Adrenal gland (tissue), 12 donors: ENCODE data around the gene ZNF622. TPM values are rescaled to one million over a fixed set of nuclear protein-coding genes. Genes with fewer than 3 reads are reported as not detected.
"Not testable (repeated sequence)": the region's sequence is repeated elsewhere in the genome, so short reads cannot be mapped to it uniquely, and the experiment has no call there.

Experiments
- DNase-seq, 7 donors: peaks; one replicate each; pipeline ENCODE4 v3.0.0-alpha.2; 2019 to 2020
- H3K27ac ChIP-seq, 5 donors: fragments of 200-600 bp; sonication (generic) in 4 of 5; 1 replicate in 3 of 5; 2 replicates in 2 of 5; pipeline versions ENCODE4 v1.5.1 to v1.8.0; 2016 to 2020; ENCODE audit warnings: mild to moderate bottlenecking in 1 of 5
- H3K27me3 ChIP-seq: fragments of 200-600 bp; 2 replicates; pipeline ENCODE4 v1.8.0; 2021
- H3K36me3 ChIP-seq, 2 donors: fragments of 200-600 bp; replicated peaks in 1 of 2; 1 replicate in 1 of 2; 2 replicates in 1 of 2; pipeline versions ENCODE4 v1.5.1 to v1.8.0; 2018 to 2022
- H3K4me1 ChIP-seq, 2 donors: fragments of 200-600 bp; replicated peaks in 1 of 2; 1 replicate in 1 of 2; 2 replicates in 1 of 2; pipeline versions ENCODE4 v1.5.1 to v1.8.0; 2018 to 2021
- H3K4me3 ChIP-seq, 4 donors: fragments of 200-600 bp; sonication (generic) in 3 of 4; one replicate each; pipeline ENCODE4 v1.5.1; 2016 to 2018
- H3K9me3 ChIP-seq, 3 donors: fragments of 200-600 bp; sonication (generic) in 1 of 3; replicated peaks in 1 of 3; 1 replicate in 2 of 3; 2 replicates in 1 of 3; pipeline versions ENCODE4 v1.5.1 to v1.8.0; 2016 to 2021
- POLR2A ChIP-seq, 2 donors: fragments of 450-650 bp; IDR thresholded peaks; one replicate each; pipeline ENCODE4 v1.6.1; 2017; ENCODE audit warnings: antibody characterized with exemption in 2 of 2, mild to moderate bottlenecking in 2 of 2, moderate library complexity in 1 of 2
- WGBS, 4 donors: extraction: QIAGEN DNeasy Blood & Tissue Kit in 2 of 4; methylation state at CpG; one replicate each; pipeline versions ENCODE4 v1.1.5 to v1.1.7; 2013 to 2017; 5-methylcytosine and 5-hydroxymethylcytosine counted together
- intact Hi-C, 2 donors: fragments of 100-400 bp; cut with DNase I; formaldehyde crosslinking; loops; one replicate each; pipeline versions ENCODE4 v1.14.1 to v1.15.0; 2022 to 2023
- polyA plus RNA-seq, 3 donors: library from polyadenylated mRNA; stranded (reverse); fragments of 200-250 nt in 2 of 3; fragments of 350-450 nt in 1 of 3; fragmentation: Illumina TruSeq in 1 of 3; extraction: RNeasy Lipid Tissue Mini Kit (QIAGEN cat#74804) in 1 of 3; gene quantifications; one replicate each; pipeline ENCODE4 v1.2.3, GENCODE V29; 2013 to 2014
- total RNA-seq, 9 donors: library from RNA; depleted of rRNA in 4 of 9; stranded (reverse); fragments of >200 nt in 4 of 9; fragments of 120-200 nt in 1 of 9; fragmentation: NEBNext Ultra II Directional in 1 of 9; extraction: Animal tissue kit (Norgen Biotek cat#: 25700) in 1 of 9; gene quantifications; one replicate each; pipeline versions ENCODE4 v1.1.0 to v1.2.4, GENCODE V29; 2013 to 2023
- TF ChIP-seq, protein P1 (sequence below), 6 experiments: fragments of 450-650 bp in 4 of 6; fragments of 200-600 bp in 2 of 6; sonication (generic) in 1 of 6; IDR thresholded peaks; 1 replicate in 5 of 6; 2 replicates in 1 of 6; pipeline versions ENCODE4 v1.5.1 to v1.8.0; 2016 to 2021; ENCODE audit warnings: antibody characterized with exemption in 6 of 6, mild to moderate bottlenecking in 2 of 6, moderate library complexity in 1 of 6
- donor health status: healthy with polysubstance abuse.
- donor health status: Bipolar disorder and iron deficiency.
- donor health status: DM: yes; HTN: yes; CAD: no.
- donor health status: DM: no; HTN: no; CAD: no.
- donor health status: DM: no; HTN: no; CAD: no.
- donor health status: DM: yes; HTN: yes; CAD: no.

The ZNF622 gene
- total and polyA plus RNA-seq, 12 donors = 9.2 to 41.3 (median 21.8) TPM

DNA sequence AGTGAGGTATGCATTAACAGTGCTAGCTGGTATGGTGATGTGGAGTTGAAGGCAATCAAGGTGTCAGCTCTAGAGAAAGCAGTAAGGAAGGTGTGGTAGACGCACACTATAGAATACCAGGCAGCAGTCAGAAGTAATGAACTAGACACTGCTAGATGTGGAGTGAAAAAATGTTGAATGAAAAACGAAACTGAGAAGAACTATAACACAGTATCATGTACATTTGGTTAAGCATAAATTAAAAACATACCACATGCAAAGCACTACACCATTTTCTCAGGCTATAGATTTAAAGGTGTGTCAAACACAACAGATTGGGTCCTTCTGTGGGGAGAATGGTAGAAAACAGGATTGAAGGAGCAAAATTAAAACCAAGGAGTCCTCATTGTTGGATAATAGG lies 15.4 kb downstream of the ZNF622 start:
- DNase-seq = no peak
- Histone ChIP-seq H3K4me1 (peaks cover 0 to 5% of the 10 kb centered on the region in 2 donors), H3K27ac (no peak overlapping the region), H3K36me3 (peaks cover 0 to 59% of the 10 kb centered on the region in 2 donors), H3K9me3 (no peaks in the 10 kb centered on the region), H3K4me3 (no peak overlapping the region), H3K27me3 (no peaks in the 10 kb centered on the region)
- intact Hi-C loops = no loop called here
- no peak for TF ChIP-seq POLR2A (IDR thresholded peaks at IDR 0.05)
- TF ChIP-seq, protein P1, sequence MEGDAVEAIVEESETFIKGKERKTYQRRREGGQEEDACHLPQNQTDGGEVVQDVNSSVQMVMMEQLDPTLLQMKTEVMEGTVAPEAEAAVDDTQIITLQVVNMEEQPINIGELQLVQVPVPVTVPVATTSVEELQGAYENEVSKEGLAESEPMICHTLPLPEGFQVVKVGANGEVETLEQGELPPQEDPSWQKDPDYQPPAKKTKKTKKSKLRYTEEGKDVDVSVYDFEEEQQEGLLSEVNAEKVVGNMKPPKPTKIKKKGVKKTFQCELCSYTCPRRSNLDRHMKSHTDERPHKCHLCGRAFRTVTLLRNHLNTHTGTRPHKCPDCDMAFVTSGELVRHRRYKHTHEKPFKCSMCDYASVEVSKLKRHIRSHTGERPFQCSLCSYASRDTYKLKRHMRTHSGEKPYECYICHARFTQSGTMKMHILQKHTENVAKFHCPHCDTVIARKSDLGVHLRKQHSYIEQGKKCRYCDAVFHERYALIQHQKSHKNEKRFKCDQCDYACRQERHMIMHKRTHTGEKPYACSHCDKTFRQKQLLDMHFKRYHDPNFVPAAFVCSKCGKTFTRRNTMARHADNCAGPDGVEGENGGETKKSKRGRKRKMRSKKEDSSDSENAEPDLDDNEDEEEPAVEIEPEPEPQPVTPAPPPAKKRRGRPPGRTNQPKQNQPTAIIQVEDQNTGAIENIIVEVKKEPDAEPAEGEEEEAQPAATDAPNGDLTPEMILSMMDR (IDR thresholded peaks at IDR 0.05) = no peak
- 80 to 95% (median 87%) methylated on average over 2 of the region's 2 CpGs for WGBS, 4 donors

DNA sequence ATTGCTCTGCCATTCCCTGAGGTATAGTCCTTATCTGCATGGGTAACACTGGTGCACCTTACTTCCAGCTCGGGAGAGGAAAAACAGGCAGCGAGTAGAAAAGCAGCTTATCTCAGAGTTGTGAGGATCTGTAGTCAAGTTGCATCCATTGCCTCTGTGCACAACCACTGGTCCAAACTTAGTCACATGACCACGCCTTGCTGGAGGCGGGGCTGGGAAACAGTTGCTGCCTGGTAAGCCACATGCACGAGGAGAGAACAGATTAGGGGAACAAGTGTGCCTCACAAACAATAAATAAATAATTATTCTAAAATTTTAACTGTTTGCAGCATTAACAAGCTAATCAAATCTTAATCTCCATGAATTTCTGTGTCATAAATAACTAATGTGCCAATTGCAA lies 18.6 kb downstream of the ZNF622 start:
- no peak for DNase-seq
- H3K36me3 ChIP-seq = peaks cover 0 to 39% of the 10 kb centered on the region in 2 donors
- WGBS, 4 donors = 89 to 94% (median 91%) methylated on average over 5 of the region's 5 CpGs
- no peak overlapping the region for H3K4me3 ChIP-seq
- H3K27ac ChIP-seq = no peak overlapping the region
- TF ChIP-seq POLR2A (IDR thresholded peaks at IDR 0.05) = no peak
- TF ChIP-seq, protein P1 (IDR thresholded peaks at IDR 0.05) = no peak
- no peaks in the 10 kb centered on the region for H3K4me1 ChIP-seq
- no peaks in the 10 kb centered on the region for H3K9me3 ChIP-seq
- H3K27me3 ChIP-seq = no peaks in the 10 kb centered on the region
- intact Hi-C loops = no loop called here

DNA sequence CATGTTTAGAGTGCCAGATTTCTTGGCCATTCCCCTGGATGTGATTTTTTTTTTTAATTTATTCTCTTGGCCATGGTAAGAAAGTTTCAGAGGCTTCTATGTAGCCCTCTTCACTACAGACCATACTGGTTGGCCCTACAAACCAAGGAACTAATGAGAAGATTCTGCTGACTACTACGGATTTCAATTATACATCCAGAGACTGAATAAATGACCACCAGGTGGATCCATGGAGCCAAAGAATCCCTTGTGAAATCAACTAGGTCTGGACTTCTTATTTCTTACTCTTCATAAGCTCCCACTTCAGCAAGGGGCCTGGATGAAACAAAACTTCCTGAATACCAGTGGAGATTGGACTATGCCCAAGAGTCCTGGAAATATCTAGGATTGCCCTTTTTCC lies 27.6 kb downstream of the ZNF622 start:
- H3K9me3 ChIP-seq = no peaks in the 10 kb centered on the region
- TF ChIP-seq POLR2A (IDR thresholded peaks at IDR 0.05) = no peak
- WGBS, 4 donors = 62 to 79% (median 68%) methylated on average over 1 of the region's 1 CpG

DNA sequence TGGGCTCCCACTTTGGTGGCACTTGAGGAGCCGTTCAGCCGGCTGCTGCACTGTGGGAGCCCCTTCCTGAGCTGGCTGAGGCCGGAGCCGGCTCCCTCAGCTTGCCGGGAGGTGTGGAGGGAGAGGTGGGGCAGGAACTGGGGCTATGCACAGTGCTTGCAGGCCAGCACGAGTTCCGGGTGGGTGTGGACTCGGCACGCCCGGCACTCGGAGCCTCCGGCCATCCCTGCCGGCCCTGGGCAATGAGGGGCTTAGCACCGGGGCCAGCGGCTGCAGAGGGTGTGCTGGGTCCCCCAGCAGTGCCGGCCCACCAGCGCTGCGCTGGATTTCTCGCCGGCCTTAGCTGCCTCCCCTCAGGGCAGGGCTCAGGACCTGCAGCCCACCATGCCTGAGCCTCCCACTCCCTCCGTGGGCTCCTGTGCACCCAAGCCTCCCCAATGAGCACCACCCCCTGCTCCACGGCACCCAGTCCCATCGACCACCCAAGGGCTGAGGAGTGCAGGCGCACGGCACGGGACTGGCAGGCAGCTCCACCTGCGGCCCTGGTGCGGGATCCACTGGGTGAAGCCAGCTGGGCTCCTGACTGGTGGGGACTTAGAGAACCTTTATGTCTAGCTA lies 29.4 kb downstream of the ZNF622 start:
- H3K36me3 ChIP-seq, intact Hi-C loops, H3K4me3 ChIP-seq, H3K27ac ChIP-seq, H3K4me1 ChIP-seq, H3K9me3 ChIP-seq, H3K27me3 ChIP-seq, DNase-seq: not testable (repeated sequence)
- 80 to 94% (median 90%) methylated on average over 5 to 28 of the region's 28 CpGs for WGBS, 4 donors

More for the DNA sequence above, 27.6 kb downstream of the ZNF622 start:
- no peak overlapping the region for H3K4me3 ChIP-seq
- no peaks in the 10 kb centered on the region for H3K4me1 ChIP-seq
- H3K27me3 ChIP-seq = no peaks in the 10 kb centered on the region
- no peaks in the 10 kb centered on the region for H3K36me3 ChIP-seq
- no peak for DNase-seq
- intact Hi-C loops = no loop called here
- H3K27ac ChIP-seq = no peak overlapping the region

DNA sequence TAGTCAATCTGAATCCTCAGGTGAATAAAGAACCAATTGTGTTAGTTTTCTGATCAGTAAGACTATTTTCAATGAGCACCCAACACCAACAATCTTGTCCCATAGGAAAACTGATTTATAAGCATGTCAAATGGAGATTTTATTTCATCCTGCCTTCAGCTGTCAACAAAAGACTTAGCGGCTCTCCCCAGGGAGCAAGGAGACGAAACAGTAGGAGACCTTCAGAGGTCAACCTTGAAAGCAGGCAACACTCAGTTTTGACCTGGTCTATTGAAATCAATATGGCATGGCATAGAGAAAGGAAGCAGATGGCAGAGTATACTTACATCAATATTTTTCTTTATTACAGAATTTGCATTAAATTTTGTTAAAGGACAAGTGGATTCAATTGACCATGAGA lies 34.1 kb downstream of the ZNF622 start:
- TF ChIP-seq, protein P1 (IDR thresholded peaks at IDR 0.05) = no peak
- TF ChIP-seq POLR2A (IDR thresholded peaks at IDR 0.05) = no peak
- no peak overlapping the region for H3K4me3 ChIP-seq
- 41 to 49% (median 43%) methylated on average over 2 of the region's 2 CpGs for WGBS, 4 donors
- H3K27me3 ChIP-seq = no peaks in the 10 kb centered on the region
- H3K27ac ChIP-seq = no peak overlapping the region
- no peaks in the 10 kb centered on the region for H3K4me1 ChIP-seq
- no peaks in the 10 kb centered on the region for H3K36me3 ChIP-seq
- H3K9me3 ChIP-seq = no peaks in the 10 kb centered on the region
- intact Hi-C loops = no loop called here
- DNase-seq = no peak
